Gastrocnemius medialis (tissue), 4 donors: Measurements from ENCODE around the gene EFCAB6. TPM values are rescaled to one million over a fixed set of nuclear protein-coding genes. Genes with fewer than 3 reads are reported as not detected.

Source experiments
- ATAC-seq, 2 donors: fragments of 150-250 bp; one replicate each; pipeline ENCODE4 v1.9.1; 2016
- DNase-seq, 2 donors: peaks; one replicate each; pipeline ENCODE4 v3.0.0-alpha.2; 2019
- H3K27ac ChIP-seq, 4 donors: fragments of 200-600 bp; sonication (generic); 1 replicate in 1 of 4; 2 replicates in 3 of 4; pipeline ENCODE4 v1.5.1; 2016 to 2018; ENCODE audit warnings: mild to moderate bottlenecking in 2 of 4, moderate library complexity in 1 of 4
- H3K27me3 ChIP-seq, 3 donors: fragments of 200-600 bp; sonication (generic) in 2 of 3; 1 replicate in 1 of 3; 2 replicates in 2 of 3; pipeline versions ENCODE4 v1.5.1 to v1.6.0; 2016 to 2019; ENCODE audit warnings: mild to moderate bottlenecking in 1 of 3, moderate library complexity in 1 of 3
- H3K36me3 ChIP-seq, 2 donors: fragments of 200-600 bp; sonication (generic) in 1 of 2; one replicate each; pipeline ENCODE4 v1.5.1; 2017 to 2018
- H3K4me1 ChIP-seq, 2 donors: fragments of 200-600 bp; sonication (generic) in 1 of 2; one replicate each; pipeline ENCODE4 v1.5.1; 2016 to 2017; ENCODE audit warnings: mild to moderate bottlenecking in 2 of 2
- H3K4me3 ChIP-seq, 4 donors: fragments of 200-600 bp; sonication (generic) in 3 of 4; 1 replicate in 1 of 4; 2 replicates in 3 of 4; pipeline ENCODE4 v1.5.1; 2016 to 2019; ENCODE audit warnings: mild to moderate bottlenecking in 2 of 4
- H3K9me3 ChIP-seq, 3 donors: fragments of 200-600 bp; sonication (generic) in 2 of 3; 1 replicate in 1 of 3; 2 replicates in 2 of 3; pipeline ENCODE4 v1.5.1; 2016 to 2019
- POLR2A ChIP-seq, 2 donors: fragments of 450-650 bp; IDR thresholded peaks; one replicate each; pipeline ENCODE4 v1.6.1; 2017; ENCODE audit warnings: antibody characterized with exemption in 2 of 2, mild to moderate bottlenecking in 2 of 2, moderate library complexity in 2 of 2
- in situ Hi-C, 4 donors: fragments of 200-750 bp; cut with MboI; loops; one replicate each; pipeline versions ENCODE4 v1.15.0 to v1.8.0; 2017; ENCODE audit warnings: low sequenced_read_pairs in 4 of 4
- intact Hi-C: fragments of 100-400 bp; cut with DNase I; formaldehyde crosslinking; loops from one replicate; pipeline ENCODE4 v1.15.1; 2023; ENCODE audit warnings: low total_unique reads
- total RNA-seq, 4 donors: library from RNA; depleted of rRNA; stranded (reverse); fragments of >200 nt; gene quantifications; one replicate each; pipeline versions ENCODE4 v1.1.0 to v1.2.3, GENCODE V29; 2016
- TF ChIP-seq, protein P1 (sequence below), 5 experiments: fragments of 450-650 bp in 3 of 5; fragments of 200-600 bp in 2 of 5; sonication (generic) in 2 of 5; IDR thresholded peaks in 4 of 5; conservative IDR thresholded peaks in 1 of 5; 1 replicate in 4 of 5; 2 replicates in 1 of 5; pipeline ENCODE4 v1.5.1; 2016 to 2019; ENCODE audit warnings: antibody characterized with exemption in 5 of 5, mild to moderate bottlenecking in 3 of 5, moderate library complexity in 3 of 5

The EFCAB6 gene
- total RNA-seq, 4 donors from 2014 or later = 0.07 to 4.4 (median 0.28) TPM

DNA sequence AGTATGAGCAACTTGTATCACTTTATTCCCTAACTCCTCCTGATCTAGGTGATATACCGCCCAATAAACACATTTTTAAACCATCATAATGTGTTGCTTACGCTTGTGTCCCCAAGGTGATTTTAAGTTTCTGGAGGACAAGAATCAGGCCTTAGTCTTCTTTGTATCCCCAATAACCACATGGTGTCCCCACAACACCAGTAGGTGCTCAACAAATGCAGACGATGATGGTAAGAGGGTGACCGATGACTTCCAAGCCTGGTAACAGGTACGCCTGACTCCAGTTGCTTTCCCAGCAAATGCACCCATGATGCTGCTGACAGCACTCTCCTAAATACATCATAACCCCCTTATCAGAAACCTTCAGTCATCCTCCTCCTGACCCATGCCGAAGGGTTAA, 64.2 kb downstream of the EFCAB6 start:
- H3K9me3 ChIP-seq = no peaks in the 10 kb centered on the region
- no peak overlapping the region for H3K27ac ChIP-seq
- no peaks in the 10 kb centered on the region for H3K36me3 ChIP-seq
- no peak for DNase-seq
- in situ Hi-C loops = no loop called here
- H3K27me3 ChIP-seq = peaks cover 0 to 9% (median 4%) of the 10 kb centered on the region in 3 donors
- no peak for ATAC-seq
- intact Hi-C loops = no loop called here
- H3K4me3 ChIP-seq = no peak overlapping the region
- H3K4me1 ChIP-seq = no peaks in the 10 kb centered on the region
- TF ChIP-seq POLR2A (IDR thresholded peaks at IDR 0.05) = no peak
- TF ChIP-seq, protein P1, sequence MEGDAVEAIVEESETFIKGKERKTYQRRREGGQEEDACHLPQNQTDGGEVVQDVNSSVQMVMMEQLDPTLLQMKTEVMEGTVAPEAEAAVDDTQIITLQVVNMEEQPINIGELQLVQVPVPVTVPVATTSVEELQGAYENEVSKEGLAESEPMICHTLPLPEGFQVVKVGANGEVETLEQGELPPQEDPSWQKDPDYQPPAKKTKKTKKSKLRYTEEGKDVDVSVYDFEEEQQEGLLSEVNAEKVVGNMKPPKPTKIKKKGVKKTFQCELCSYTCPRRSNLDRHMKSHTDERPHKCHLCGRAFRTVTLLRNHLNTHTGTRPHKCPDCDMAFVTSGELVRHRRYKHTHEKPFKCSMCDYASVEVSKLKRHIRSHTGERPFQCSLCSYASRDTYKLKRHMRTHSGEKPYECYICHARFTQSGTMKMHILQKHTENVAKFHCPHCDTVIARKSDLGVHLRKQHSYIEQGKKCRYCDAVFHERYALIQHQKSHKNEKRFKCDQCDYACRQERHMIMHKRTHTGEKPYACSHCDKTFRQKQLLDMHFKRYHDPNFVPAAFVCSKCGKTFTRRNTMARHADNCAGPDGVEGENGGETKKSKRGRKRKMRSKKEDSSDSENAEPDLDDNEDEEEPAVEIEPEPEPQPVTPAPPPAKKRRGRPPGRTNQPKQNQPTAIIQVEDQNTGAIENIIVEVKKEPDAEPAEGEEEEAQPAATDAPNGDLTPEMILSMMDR (IDR thresholded peaks at IDR 0.05 in 4 of 5, conservative IDR thresholded peaks at IDR 0.05 in 1 of 5) = no peak

DNA sequence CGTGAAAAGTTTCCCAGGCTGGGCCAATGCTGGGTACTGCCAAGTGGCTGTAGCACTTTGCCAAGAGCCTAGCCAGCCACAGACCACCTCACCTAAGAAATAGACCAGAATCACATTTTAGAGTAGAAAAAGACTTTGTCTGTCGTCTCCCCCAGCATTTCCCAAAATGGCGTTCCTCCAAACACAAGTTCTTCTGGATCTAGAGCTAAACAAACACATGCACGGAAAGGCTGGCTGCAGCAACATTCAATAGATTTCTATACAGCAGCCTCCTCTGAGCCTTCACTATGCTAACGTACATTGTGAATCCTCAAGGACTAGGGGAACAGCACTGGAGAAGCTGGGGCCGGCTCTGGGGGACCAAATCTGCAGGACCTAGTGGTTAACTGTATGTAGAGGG, 65.0 kb downstream of the EFCAB6 start:
- TF ChIP-seq, protein P1 (IDR thresholded peaks at IDR 0.05 in 4 of 5, conservative IDR thresholded peaks at IDR 0.05 in 1 of 5) = no peak
- no peak for TF ChIP-seq POLR2A (IDR thresholded peaks at IDR 0.05)
- H3K4me1 ChIP-seq = no peaks in the 10 kb centered on the region
- intact Hi-C loops (no loop called here), in situ Hi-C loops (no loop called here)
- no peaks in the 10 kb centered on the region for H3K9me3 ChIP-seq
- no peak overlapping the region for H3K4me3 ChIP-seq
- peaks cover 6 to 9% (median 8%) of the 10 kb centered on the region in 3 donors for H3K27me3 ChIP-seq
- no peak for DNase-seq
- no peaks in the 10 kb centered on the region for H3K36me3 ChIP-seq
- ATAC-seq = no peak
- H3K27ac ChIP-seq = no peak overlapping the region

DNA sequence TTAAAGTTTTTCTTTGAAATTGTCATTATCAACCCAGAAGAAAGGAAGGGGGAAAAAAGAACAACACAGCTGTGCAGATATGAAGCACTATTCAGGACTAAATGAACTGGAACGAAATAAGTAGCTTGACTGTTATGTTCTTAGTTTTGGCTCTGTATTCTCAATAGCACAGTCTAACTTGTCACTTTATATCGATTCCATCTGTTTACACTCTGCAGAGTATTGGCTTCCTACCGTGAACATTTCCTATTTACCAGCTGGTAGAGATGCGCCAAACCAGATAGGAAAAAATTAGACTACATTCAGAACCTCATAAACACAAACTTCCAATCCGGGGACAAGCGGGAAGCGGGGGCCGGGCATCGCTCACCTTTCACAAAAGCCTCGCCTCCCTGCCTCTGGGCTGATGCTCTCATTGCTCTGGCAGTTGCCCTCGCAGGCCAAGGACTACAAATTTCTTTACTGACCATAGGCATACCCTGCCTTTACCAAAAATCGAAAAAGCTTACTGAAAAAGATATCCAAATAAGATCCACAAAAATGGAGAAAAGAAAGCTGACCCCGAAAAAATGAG, 66.2 kb downstream of the EFCAB6 start:
- in situ Hi-C loops = no loop called here

DNA sequence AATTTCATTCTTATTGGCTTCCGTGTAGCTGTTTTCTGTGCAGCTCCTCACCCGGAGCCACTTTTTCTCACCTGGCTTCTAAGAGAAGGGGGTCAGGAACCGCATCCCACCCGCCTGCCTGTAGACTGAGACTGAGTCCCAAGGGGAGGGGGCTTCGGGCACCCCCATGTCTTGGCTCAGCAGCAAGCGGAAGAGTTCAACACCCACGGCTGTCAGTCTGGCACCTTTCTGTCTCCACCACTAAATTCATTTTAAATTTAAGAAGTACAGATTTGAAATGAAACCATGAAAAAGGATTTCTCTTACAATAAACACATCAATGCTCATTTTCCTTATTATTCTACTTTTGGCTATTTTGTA, 66.7 kb downstream of the EFCAB6 start:
- in situ Hi-C loops (no loop called here), intact Hi-C loops (no loop called here)
- H3K9me3 ChIP-seq = no peaks in the 10 kb centered on the region
- peaks cover 11 to 22% (median 18%) of the 10 kb centered on the region in 3 donors for H3K27me3 ChIP-seq
- H3K27ac ChIP-seq = no peak overlapping the region
- TF ChIP-seq, protein P1 (IDR thresholded peaks at IDR 0.05 in 4 of 5, conservative IDR thresholded peaks at IDR 0.05 in 1 of 5) = no peak
- no peak for TF ChIP-seq POLR2A (IDR thresholded peaks at IDR 0.05)
- DNase-seq (no peak), ATAC-seq (no peak)
- H3K4me1 ChIP-seq = no peaks in the 10 kb centered on the region
- no peaks in the 10 kb centered on the region for H3K36me3 ChIP-seq
- no peak overlapping the region for H3K4me3 ChIP-seq

More for the DNA sequence above, 66.2 kb downstream of the EFCAB6 start:
- no peak overlapping the region for H3K27ac ChIP-seq
- DNase-seq (no peak), ATAC-seq (no peak)
- peaks cover 11 to 17% (median 14%) of the 10 kb centered on the region in 3 donors for H3K27me3 ChIP-seq
- intact Hi-C loops = no loop called here
- H3K9me3 ChIP-seq = no peaks in the 10 kb centered on the region
- H3K36me3 ChIP-seq = no peaks in the 10 kb centered on the region
- H3K4me3 ChIP-seq = no peak overlapping the region
- TF ChIP-seq, protein P1 (IDR thresholded peaks at IDR 0.05 in 4 of 5, conservative IDR thresholded peaks at IDR 0.05 in 1 of 5) = no peak
- no peak for TF ChIP-seq POLR2A (IDR thresholded peaks at IDR 0.05)
- no peaks in the 10 kb centered on the region for H3K4me1 ChIP-seq
